HepG2 (cell line): Measurements from ENCODE around the gene SP140L. TPM values are rescaled to one million over a fixed set of nuclear protein-coding genes. Genes with fewer than 3 reads are reported as not detected.

ENCODE experiments used
- ATAC-seq: fragments of 200-7000 bp; cut with Tn5 transposase; 3 replicates; pipeline ENCODE4 v1.9.1; 2020; ENCODE audit warnings: mild to moderate bottlenecking, moderate library complexity
- BruUV-seq: library from RNA; stranded (reverse); fragments of 400-500 nt; replicated peaks from 2 replicates; lab custom pipeline; 2021; lab: Mats Ljungman, UMichigan
- CTCF ChIA-PET: fragments of 300-600 bp; formaldehyde crosslinking; extraction: SDS; loops from one replicate; lab custom pipeline; 2021; ENCODE audit warnings: low total read pairs, inconsistent platforms, low intra/inter-chr PET ratio; lab: Yijun Ruan, JAX
- POLR2A ChIA-PET: fragments of 350-600 bp; sonication (Branson Sonifier 250); formaldehyde crosslinking; loops from one replicate; lab custom pipeline; 2020; ENCODE audit warnings: antibody characterized with exemption, inconsistent platforms; lab: Yijun Ruan, JAX
- DNase-seq: peaks from one replicate; pipeline ENCODE4 v3.0.0-alpha.2; 2015; ENCODE audit warnings: low spot score
- FAIRE-seq: peaks from 3 replicates; lab custom pipeline; 2011; peaks lifted over from hg19 to GRCh38; lab: Jason Lieb, UNC
- H2AFZ ChIP-seq: one replicate; pipeline ENCODE4 v1.6.1; 2011; ENCODE audit warnings: low read length, inconsistent platforms
- H3K27ac ChIP-seq: fragments of 300-600 bp; 3 replicates; pipeline ENCODE4 v1.8.0; 2011; ENCODE audit warnings: mixed run types, mild to moderate bottlenecking, mixed read lengths, low read length, inconsistent platforms; ENCODE audit not compliant: insufficient read depth; ENCODE audit errors: extremely low read length
- H3K27me3 ChIP-seq, 2 experiments: fragments of 200-600 bp in 1 of 2; 2 replicates in 1 of 2; 3 replicates in 1 of 2; pipeline versions ENCODE4 v1.6.0 to v1.8.0; 2011; ENCODE audit warnings: low read length in 2 of 2, mild to moderate bottlenecking in 2 of 2, moderate library complexity in 2 of 2, inconsistent platforms in 1 of 2; ENCODE audit not compliant: insufficient read depth in 2 of 2, control insufficient read depth in 1 of 2
- H3K36me3 ChIP-seq, 2 experiments: fragments of 200-600 bp in 1 of 2; replicated peaks in 1 of 2; 2 replicates in 1 of 2; 3 replicates in 1 of 2; pipeline versions ENCODE4 v1.5.1 to v1.8.0; 2011; ENCODE audit warnings: low read length in 2 of 2, inconsistent platforms in 1 of 2; ENCODE audit not compliant: insufficient read depth in 2 of 2, control insufficient read depth in 1 of 2
- H3K4me1 ChIP-seq: 2 replicates; pipeline ENCODE4 v1.5.1; 2012; ENCODE audit warnings: low read length, inconsistent platforms; ENCODE audit not compliant: insufficient read depth
- H3K4me2 ChIP-seq: 2 replicates; pipeline ENCODE4 v1.6.0; 2011; ENCODE audit warnings: low read depth, low read length, inconsistent platforms
- H3K4me3 ChIP-seq, 3 experiments: fragments of 200-600 bp in 1 of 3; sonication (generic), shearing (Covaris generic) in 1 of 3; replicated peaks in 1 of 3; 2 replicates each; pipeline ENCODE4 v1.5.1; 2011 to 2016; ENCODE audit warnings: low read length in 3 of 3, inconsistent platforms in 2 of 3, low read depth in 2 of 3, mild to moderate bottlenecking in 2 of 3, control low read depth in 1 of 3, mixed read lengths in 1 of 3; ENCODE audit not compliant: insufficient read depth in 1 of 3
- H3K79me2 ChIP-seq: one replicate; pipeline ENCODE4 v1.6.1; 2011; ENCODE audit warnings: low read length, inconsistent platforms; ENCODE audit not compliant: insufficient read depth
- H3K9ac ChIP-seq: 2 replicates; pipeline ENCODE4 v1.6.0; 2011; ENCODE audit warnings: mild to moderate bottlenecking, low read depth, low read length, inconsistent platforms; ENCODE audit not compliant: insufficient read depth
- H3K9me3 ChIP-seq: 2 replicates; pipeline ENCODE4 v1.5.1; 2012; ENCODE audit warnings: mild to moderate bottlenecking, low read length
- H4K20me1 ChIP-seq: 2 replicates; pipeline ENCODE4 v1.6.0; 2011; ENCODE audit warnings: inconsistent platforms, mild to moderate bottlenecking, low read length, moderate library complexity; ENCODE audit not compliant: insufficient read depth
- PAWR ChIP-seq: sonication (generic); formaldehyde crosslinking; IDR thresholded peaks from 2 replicates; pipeline ENCODE4 v1.4.0; 2020; ENCODE audit warnings: missing genetic modification reagents, mild to moderate bottlenecking, borderline replicate concordance
- SP1 ChIP-seq, 2 experiments: fragments of 450-650 bp in 1 of 2; sonication (generic) in 1 of 2; formaldehyde crosslinking in 1 of 2; IDR thresholded peaks; 2 replicates each; pipeline versions ENCODE4 v1.4.0 to v1.6.1; 2016 to 2020; ENCODE audit warnings: missing genetic modification reagents in 1 of 2
- ZNF33B ChIP-seq: sonication (generic); formaldehyde crosslinking; IDR thresholded peaks from 2 replicates; pipeline ENCODE4 v1.5.1; 2020; ENCODE audit warnings: mild to moderate bottlenecking, missing genetic modification reagents
- ZNF343 ChIP-seq: sonication (generic); formaldehyde crosslinking; IDR thresholded peaks from 2 replicates; pipeline ENCODE4 v1.4.0; 2020; ENCODE audit warnings: mild to moderate bottlenecking, missing genetic modification reagents
- ZNF598 ChIP-seq: sonication (generic); formaldehyde crosslinking; IDR thresholded peaks from 2 replicates; pipeline ENCODE4 v1.5.1; 2020; ENCODE audit warnings: mild to moderate bottlenecking, missing genetic modification reagents, borderline replicate concordance
- ZNF605 ChIP-seq: sonication (generic); formaldehyde crosslinking; IDR thresholded peaks from 2 replicates; pipeline ENCODE4 v1.8.0; 2022; ENCODE audit warnings: mild to moderate bottlenecking, missing genetic modification reagents
- WGBS: methylation state at CpG from one replicate; pipeline ENCODE4 v1.1.6; 2017; ENCODE audit warnings: low lambda C conversion rate; 5-methylcytosine and 5-hydroxymethylcytosine counted together
- in situ Hi-C: cut with HindIII; loops from 2 replicates; pipeline ENCODE4 v1.10.0; 2017; ENCODE audit warnings: low pct_unique_long_range_greater_than_20kb; ENCODE audit not compliant: extremely low pct_ligation_motif_present
- intact Hi-C: fragments of 100-400 bp; cut with micrococcal nuclease; formaldehyde crosslinking; loops from one replicate; pipeline ENCODE4 v1.10.0; 2022; ENCODE audit not compliant: unreplicated experiment
- polyA plus RNA-seq, 8 experiments: library from polyadenylated mRNA; depleted of rRNA in 3 of 8; stranded (reverse) in 7 of 8; unstranded in 1 of 8; fragments of >200 nt; fragmentation: Illumina TruSeq in 4 of 8; extraction: Trizol in 4 of 8; gene quantifications; 2 replicates each; pipeline versions ENCODE4 v1.2.1 to v1.2.3, GENCODE V29; 2011 to 2016; ENCODE audit warnings: low read depth in 4 of 8, missing spikeins in 1 of 8, mixed read lengths in 1 of 8; ENCODE audit not compliant: insufficient read depth in 1 of 8
- total RNA-seq, 5 experiments: library from RNA; depleted of rRNA; stranded (reverse); fragments of >200 nt; fragmentation: Illumina TruSeq; extraction: Trizol; gene quantifications; 2 replicates each; pipeline ENCODE4 v1.2.3, GENCODE V29; 2016; ENCODE audit warnings: low read depth in 1 of 5
- TF ChIP-seq, protein P1 (sequence below): sonication (generic); formaldehyde crosslinking; IDR thresholded peaks from 2 replicates; pipeline ENCODE4 v1.9.0; 2021; ENCODE audit warnings: missing genetic modification reagents, mild to moderate bottlenecking, borderline replicate concordance
- TF ChIP-seq, protein P2 (sequence below): sonication (generic); formaldehyde crosslinking; IDR thresholded peaks from 2 replicates; pipeline ENCODE4 v1.5.1; 2020; ENCODE audit warnings: missing genetic modification reagents, mild to moderate bottlenecking, borderline replicate concordance
- TF ChIP-seq, protein P3 (sequence below): sonication (generic); formaldehyde crosslinking; IDR thresholded peaks from 2 replicates; pipeline ENCODE4 v1.5.1; 2020; ENCODE audit warnings: missing genetic modification reagents, mild to moderate bottlenecking, borderline replicate concordance
- TF ChIP-seq, protein P4 (sequence below): sonication (generic); formaldehyde crosslinking; IDR thresholded peaks from 2 replicates; pipeline ENCODE4 v1.5.1; 2020; ENCODE audit warnings: mild to moderate bottlenecking, moderate library complexity, missing genetic modification reagents
- TF ChIP-seq, protein P5 (sequence below): sonication (generic); formaldehyde crosslinking; IDR thresholded peaks from 2 replicates; pipeline ENCODE4 v1.4.0; 2020; ENCODE audit warnings: low read depth, mild to moderate bottlenecking, missing genetic modification reagents

The SP140L gene
- total and polyA plus RNA-seq, 2 of the 13 experiments (the other 11 are each of a cell fraction or from before 2014, with no cell fraction given): 10.9 to 17.5 TPM

DNA sequence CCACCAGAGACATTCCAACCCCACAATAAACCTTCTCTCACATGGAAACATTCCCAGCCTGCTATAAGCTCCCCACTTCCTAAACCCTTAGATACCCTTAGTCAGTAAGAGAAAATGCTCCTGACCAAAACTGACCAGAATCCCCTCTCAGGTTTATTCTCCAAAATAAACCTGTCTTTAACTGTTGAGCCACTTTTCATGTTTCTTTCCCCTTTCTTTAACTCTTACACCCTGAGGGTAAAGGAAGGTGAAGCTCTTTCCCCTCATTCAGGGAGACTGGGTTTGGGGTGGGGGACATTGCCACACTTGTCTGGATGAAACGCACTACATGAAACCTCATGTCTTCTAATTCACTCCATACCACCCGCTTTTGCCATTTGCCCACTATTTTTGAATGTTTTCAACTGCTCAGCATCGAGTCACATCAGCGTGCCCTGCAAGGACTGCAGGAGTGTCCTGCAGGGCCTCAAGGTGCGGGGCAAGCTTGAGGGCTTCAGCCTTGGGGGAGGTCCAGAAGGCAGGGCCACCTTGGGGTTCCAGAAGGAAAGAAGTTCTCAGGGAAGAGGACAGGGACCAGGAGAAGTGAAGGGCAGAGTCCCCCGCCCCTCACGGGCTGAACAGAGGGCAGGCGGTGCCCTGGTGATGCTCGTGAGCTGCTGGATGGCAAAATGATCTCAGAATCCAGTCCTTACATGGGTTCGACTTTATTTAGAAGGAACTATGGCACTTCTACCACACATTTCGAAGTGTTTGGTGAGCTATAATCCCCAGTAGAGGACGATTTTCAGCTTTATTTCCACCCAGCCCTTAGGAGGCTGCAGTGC lies 4.2 kb upstream of the SP140L start:
- Histone ChIP-seq H3K27ac (no peak overlapping the region), H3K79me2 (peaks cover 3% of the 10 kb centered on the region), H3K9ac (peak overlapping the region; percentile 37; the same call in 1 of the 2 replicates), H4K20me1 (no peaks in the 10 kb centered on the region), H3K36me3 (no peaks in the 10 kb centered on the region), H3K4me3 (peak overlapping the region; percentile 1 to 64 (median 28); a peak in 4 of 6 replicates), H3K9me3 (no peaks in the 10 kb centered on the region), H3K27me3 (no peaks in the 10 kb centered on the region; a peak in 1 of 5 replicates), H3K4me1 (peaks cover 47% of the 10 kb centered on the region), H3K4me2 (peak overlapping the region; percentile 70), H2AFZ (peak overlapping the region; percentile 82)
- FAIRE-seq: no peak
- DNase-seq: no peak
- POLR2A ChIA-PET: interaction anchor here (0.7 to 1.3 kb wide), 4 partner anchors 9 to 288 kb away, joined by 3 to 6 read pairs (median 3); no protein-coding TSS in a partner anchor
- CTCF ChIA-PET: interaction anchor here (2.3 kb wide), 1 partner anchor 289 kb away, joined by 33 read pairs; no protein-coding TSS in a partner anchor
- 32% methylated on average over 11 of the region's 12 CpGs for WGBS
- intact Hi-C loops: loop anchor here (1.0 to 2.0 kb wide), 2 partner anchors 94 to 289 kb away; partner anchors contain the start of gene SP100
- in situ Hi-C loops: loop anchor here (5.0 kb wide), 2 partner anchors 90 to 290 kb away; no protein-coding TSS in a partner anchor
- no TSS peak for BruUV-seq
- peak; percentile 15 for ATAC-seq
- TF ChIP-seq, protein P1, sequence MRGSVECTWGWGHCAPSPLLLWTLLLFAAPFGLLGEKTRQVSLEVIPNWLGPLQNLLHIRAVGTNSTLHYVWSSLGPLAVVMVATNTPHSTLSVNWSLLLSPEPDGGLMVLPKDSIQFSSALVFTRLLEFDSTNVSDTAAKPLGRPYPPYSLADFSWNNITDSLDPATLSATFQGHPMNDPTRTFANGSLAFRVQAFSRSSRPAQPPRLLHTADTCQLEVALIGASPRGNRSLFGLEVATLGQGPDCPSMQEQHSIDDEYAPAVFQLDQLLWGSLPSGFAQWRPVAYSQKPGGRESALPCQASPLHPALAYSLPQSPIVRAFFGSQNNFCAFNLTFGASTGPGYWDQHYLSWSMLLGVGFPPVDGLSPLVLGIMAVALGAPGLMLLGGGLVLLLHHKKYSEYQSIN (CRISPR knock-in tag): no peak
- TF ChIP-seq PAWR (CRISPR knock-in tag) (0 out of 2 replicates have a peak, but pooled peaks have one; percentile 48), SP1 (IDR thresholded peaks at IDR 0.05) (no peak), SP1 (CRISPR knock-in tag; IDR thresholded peaks at IDR 0.05) (no peak), ZNF605 (0 out of 2 replicates have a peak, but pooled peaks have one; percentile 25), ZNF343 (0 out of 2 replicates have a peak, but pooled peaks have one; percentile 17), ZNF598 (CRISPR knock-in tag) (peak; percentile 64; the same call in 1 of the 2 replicates), ZNF33B (peak; percentile 60; the same call in 1 of the 2 replicates)
- TF ChIP-seq, protein P2, sequence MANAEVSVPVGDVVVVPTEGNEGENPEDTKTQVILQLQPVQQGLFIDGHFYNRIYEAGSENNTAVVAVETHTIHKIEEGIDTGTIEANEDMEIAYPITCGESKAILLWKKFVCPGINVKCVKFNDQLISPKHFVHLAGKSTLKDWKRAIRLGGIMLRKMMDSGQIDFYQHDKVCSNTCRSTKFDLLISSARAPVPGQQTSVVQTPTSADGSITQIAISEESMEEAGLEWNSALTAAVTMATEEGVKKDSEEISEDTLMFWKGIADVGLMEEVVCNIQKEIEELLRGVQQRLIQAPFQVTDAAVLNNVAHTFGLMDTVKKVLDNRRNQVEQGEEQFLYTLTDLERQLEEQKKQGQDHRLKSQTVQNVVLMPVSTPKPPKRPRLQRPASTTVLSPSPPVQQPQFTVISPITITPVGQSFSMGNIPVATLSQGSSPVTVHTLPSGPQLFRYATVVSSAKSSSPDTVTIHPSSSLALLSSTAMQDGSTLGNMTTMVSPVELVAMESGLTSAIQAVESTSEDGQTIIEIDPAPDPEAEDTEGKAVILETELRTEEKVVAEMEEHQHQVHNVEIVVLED: 0 out of 2 replicates have a peak, but pooled peaks have one; percentile 43
- TF ChIP-seq, protein P3, sequence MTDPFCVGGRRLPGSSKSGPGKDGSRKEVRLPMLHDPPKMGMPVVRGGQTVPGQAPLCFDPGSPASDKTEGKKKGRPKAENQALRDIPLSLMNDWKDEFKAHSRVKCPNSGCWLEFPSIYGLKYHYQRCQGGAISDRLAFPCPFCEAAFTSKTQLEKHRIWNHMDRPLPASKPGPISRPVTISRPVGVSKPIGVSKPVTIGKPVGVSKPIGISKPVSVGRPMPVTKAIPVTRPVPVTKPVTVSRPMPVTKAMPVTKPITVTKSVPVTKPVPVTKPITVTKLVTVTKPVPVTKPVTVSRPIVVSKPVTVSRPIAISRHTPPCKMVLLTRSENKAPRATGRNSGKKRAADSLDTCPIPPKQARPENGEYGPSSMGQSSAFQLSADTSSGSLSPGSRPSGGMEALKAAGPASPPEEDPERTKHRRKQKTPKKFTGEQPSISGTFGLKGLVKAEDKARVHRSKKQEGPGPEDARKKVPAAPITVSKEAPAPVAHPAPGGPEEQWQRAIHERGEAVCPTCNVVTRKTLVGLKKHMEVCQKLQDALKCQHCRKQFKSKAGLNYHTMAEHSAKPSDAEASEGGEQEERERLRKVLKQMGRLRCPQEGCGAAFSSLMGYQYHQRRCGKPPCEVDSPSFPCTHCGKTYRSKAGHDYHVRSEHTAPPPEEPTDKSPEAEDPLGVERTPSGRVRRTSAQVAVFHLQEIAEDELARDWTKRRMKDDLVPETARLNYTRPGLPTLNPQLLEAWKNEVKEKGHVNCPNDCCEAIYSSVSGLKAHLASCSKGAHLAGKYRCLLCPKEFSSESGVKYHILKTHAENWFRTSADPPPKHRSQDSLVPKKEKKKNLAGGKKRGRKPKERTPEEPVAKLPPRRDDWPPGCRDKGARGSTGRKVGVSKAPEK (CRISPR knock-in tag): 0 out of 2 replicates have a peak, but pooled peaks have one; percentile 36
- TF ChIP-seq, protein P4, sequence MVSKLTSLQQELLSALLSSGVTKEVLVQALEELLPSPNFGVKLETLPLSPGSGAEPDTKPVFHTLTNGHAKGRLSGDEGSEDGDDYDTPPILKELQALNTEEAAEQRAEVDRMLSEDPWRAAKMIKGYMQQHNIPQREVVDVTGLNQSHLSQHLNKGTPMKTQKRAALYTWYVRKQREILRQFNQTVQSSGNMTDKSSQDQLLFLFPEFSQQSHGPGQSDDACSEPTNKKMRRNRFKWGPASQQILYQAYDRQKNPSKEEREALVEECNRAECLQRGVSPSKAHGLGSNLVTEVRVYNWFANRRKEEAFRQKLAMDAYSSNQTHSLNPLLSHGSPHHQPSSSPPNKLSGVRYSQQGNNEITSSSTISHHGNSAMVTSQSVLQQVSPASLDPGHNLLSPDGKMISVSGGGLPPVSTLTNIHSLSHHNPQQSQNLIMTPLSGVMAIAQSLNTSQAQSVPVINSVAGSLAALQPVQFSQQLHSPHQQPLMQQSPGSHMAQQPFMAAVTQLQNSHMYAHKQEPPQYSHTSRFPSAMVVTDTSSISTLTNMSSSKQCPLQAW (CRISPR knock-in tag): peak; percentile 58; the same call in 1 of the 2 replicates
- TF ChIP-seq, protein P5, sequence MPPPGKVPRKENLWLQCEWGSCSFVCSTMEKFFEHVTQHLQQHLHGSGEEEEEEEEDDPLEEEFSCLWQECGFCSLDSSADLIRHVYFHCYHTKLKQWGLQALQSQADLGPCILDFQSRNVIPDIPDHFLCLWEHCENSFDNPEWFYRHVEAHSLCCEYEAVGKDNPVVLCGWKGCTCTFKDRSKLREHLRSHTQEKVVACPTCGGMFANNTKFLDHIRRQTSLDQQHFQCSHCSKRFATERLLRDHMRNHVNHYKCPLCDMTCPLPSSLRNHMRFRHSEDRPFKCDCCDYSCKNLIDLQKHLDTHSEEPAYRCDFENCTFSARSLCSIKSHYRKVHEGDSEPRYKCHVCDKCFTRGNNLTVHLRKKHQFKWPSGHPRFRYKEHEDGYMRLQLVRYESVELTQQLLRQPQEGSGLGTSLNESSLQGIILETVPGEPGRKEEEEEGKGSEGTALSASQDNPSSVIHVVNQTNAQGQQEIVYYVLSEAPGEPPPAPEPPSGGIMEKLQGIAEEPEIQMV (CRISPR knock-in tag): 0 out of 2 replicates have a peak, but pooled peaks have one; percentile 51
